Measurements from ENCODE around the gene PTH2R. TPM values are rescaled to one million over a fixed set of nuclear protein-coding genes. Genes with fewer than 3 reads are reported as not detected.

Gene PTH2R
- total RNA-seq, 2 experiments from 2014 or later: not detected

- Histone ChIP-seq H3K9me3 (ENCODE audit: control insufficient read depth in 1 of 2, insufficient read depth in 1 of 2, low read length in 2 of 2) (no peaks in the 10 kb centered on the region), H3K27me3 (ENCODE audit: control insufficient read depth in 1 of 2, insufficient read depth in 2 of 2, low read length in 2 of 2) (no peaks in the 10 kb centered on the region), H3K4me3 (ENCODE audit: low read length) (no peak overlapping the region), H3K27ac (ENCODE audit: low read depth in 1 of 2, low read length in 2 of 2) (no peak overlapping the region), H3K4me1 (ENCODE audit: insufficient read depth, low read length) (no peaks in the 10 kb centered on the region), H3K36me3 (ENCODE audit: insufficient read depth, low read length) (no peaks in the 10 kb centered on the region)
- intact Hi-C loops (cut with DNase I, micrococcal nuclease): no loop called here
- TF ChIP-seq, protein P1, sequence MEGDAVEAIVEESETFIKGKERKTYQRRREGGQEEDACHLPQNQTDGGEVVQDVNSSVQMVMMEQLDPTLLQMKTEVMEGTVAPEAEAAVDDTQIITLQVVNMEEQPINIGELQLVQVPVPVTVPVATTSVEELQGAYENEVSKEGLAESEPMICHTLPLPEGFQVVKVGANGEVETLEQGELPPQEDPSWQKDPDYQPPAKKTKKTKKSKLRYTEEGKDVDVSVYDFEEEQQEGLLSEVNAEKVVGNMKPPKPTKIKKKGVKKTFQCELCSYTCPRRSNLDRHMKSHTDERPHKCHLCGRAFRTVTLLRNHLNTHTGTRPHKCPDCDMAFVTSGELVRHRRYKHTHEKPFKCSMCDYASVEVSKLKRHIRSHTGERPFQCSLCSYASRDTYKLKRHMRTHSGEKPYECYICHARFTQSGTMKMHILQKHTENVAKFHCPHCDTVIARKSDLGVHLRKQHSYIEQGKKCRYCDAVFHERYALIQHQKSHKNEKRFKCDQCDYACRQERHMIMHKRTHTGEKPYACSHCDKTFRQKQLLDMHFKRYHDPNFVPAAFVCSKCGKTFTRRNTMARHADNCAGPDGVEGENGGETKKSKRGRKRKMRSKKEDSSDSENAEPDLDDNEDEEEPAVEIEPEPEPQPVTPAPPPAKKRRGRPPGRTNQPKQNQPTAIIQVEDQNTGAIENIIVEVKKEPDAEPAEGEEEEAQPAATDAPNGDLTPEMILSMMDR (IDR thresholded peaks at IDR 0.05): no peak
- Mint-ChIP-seq H3K27ac (no peak overlapping the region), H3K4me1 (ENCODE audit: low read depth) (no peaks in the 10 kb centered on the region), H3K36me3 (ENCODE audit: low read depth) (no peaks in the 10 kb centered on the region), H3K27me3 (peaks cover 18% of the 10 kb centered on the region), H3K4me3 (no peak overlapping the region), H3K9me3 (no peaks in the 10 kb centered on the region)
- DNase-seq (no peak), ATAC-seq (ENCODE audit: poor library complexity) (no peak)
- ChIA-PET CTCF (no interaction called here), POLR2A (no interaction called here)
Observed at GRCh38 chr2:208454861-208455260, 48.3 kb downstream of the PTH2R start.

DNA sequence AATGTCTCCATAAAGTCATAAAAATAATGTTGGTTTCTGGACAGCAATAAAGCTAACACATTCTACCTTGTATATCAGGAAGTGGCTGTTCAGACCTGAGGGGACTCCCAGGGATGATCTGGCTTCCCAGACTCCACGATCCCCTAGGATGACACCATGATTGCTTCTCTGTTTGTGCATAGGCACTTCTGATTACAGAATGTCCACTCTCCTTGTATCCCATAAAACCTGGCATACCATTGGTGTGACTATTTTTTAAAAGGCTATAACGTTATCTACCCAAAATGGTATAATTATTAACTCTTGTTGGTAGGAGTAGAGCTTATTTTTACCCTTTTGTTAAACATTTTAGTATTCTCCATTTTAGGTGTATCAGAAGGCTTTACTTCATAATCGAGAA, 57.1 kb downstream of the PTH2R start:
- ChIA-PET POLR2A (no interaction called here), CTCF (no interaction called here)
- ATAC-seq (ENCODE audit: poor library complexity) (no peak), DNase-seq (no peak)
- Histone ChIP-seq H3K36me3 (ENCODE audit: insufficient read depth, low read length) (no peaks in the 10 kb centered on the region), H3K4me3 (ENCODE audit: low read length) (no peak overlapping the region), H3K27ac (ENCODE audit: low read depth in 1 of 2, low read length in 2 of 2) (no peak overlapping the region), H3K27me3 (ENCODE audit: control insufficient read depth in 1 of 2, insufficient read depth in 2 of 2, low read length in 2 of 2) (no peaks in the 10 kb centered on the region), H3K4me1 (ENCODE audit: insufficient read depth, low read length) (no peaks in the 10 kb centered on the region), H3K9me3 (ENCODE audit: control insufficient read depth in 1 of 2, insufficient read depth in 1 of 2, low read length in 2 of 2) (no peaks in the 10 kb centered on the region)
- H3K4me1 Mint-ChIP-seq (ENCODE audit: low read depth): no peaks in the 10 kb centered on the region
- intact Hi-C loops (cut with DNase I, micrococcal nuclease): no loop called here
- H3K4me3 Mint-ChIP-seq: no peak overlapping the region
- no peaks in the 10 kb centered on the region for H3K9me3 Mint-ChIP-seq
- H3K36me3 Mint-ChIP-seq (ENCODE audit: low read depth): no peaks in the 10 kb centered on the region
- TF ChIP-seq, protein P1 (IDR thresholded peaks at IDR 0.05): no peak
- no peak overlapping the region for H3K27ac Mint-ChIP-seq
- H3K27me3 Mint-ChIP-seq: peaks cover 16% of the 10 kb centered on the region

- Mint-ChIP-seq H3K27ac (no peak overlapping the region), H3K4me1 (ENCODE audit: low read depth) (no peaks in the 10 kb centered on the region), H3K36me3 (ENCODE audit: low read depth) (no peaks in the 10 kb centered on the region), H3K9me3 (no peaks in the 10 kb centered on the region), H3K27me3 (peaks cover 16% of the 10 kb centered on the region), H3K4me3 (no peak overlapping the region)
- TF ChIP-seq, protein P1 (IDR thresholded peaks at IDR 0.05): no peak
- no peak for ATAC-seq (ENCODE audit: poor library complexity)
- no peaks in the 10 kb centered on the region for H3K36me3 ChIP-seq (ENCODE audit: insufficient read depth, low read length)
- no peaks in the 10 kb centered on the region for H3K9me3 ChIP-seq (ENCODE audit: control insufficient read depth in 1 of 2, insufficient read depth in 1 of 2, low read length in 2 of 2)
- H3K4me1 ChIP-seq (ENCODE audit: insufficient read depth, low read length): no peaks in the 10 kb centered on the region
- ChIA-PET POLR2A (no interaction called here), CTCF (no interaction called here)
- intact Hi-C loops (cut with DNase I, micrococcal nuclease): no loop called here
- H3K4me3 ChIP-seq (ENCODE audit: low read length): no peak overlapping the region
- H3K27me3 ChIP-seq (ENCODE audit: control insufficient read depth in 1 of 2, insufficient read depth in 2 of 2, low read length in 2 of 2): no peaks in the 10 kb centered on the region
- no peak overlapping the region for H3K27ac ChIP-seq (ENCODE audit: low read depth in 1 of 2, low read length in 2 of 2)
- DNase-seq: no peak
Observed at GRCh38 chr2:208464205-208464604, 57.6 kb downstream of the PTH2R start.
